ENCODE data around the gene ALKBH3.

Gene ALKBH3

GRCh38 chr11:43923406-43924111, 42.9 kb downstream of the ALKBH3 start:
- no peak for DNase-seq

- DNase-seq: no peak
Measured at GRCh38 chr11:43924112-43924855, 43.7 kb downstream of the ALKBH3 start.

GRCh38 chr11:43925063-43925931, 44.7 kb downstream of the ALKBH3 start:
- DNase-seq: no peak

GRCh38 chr11:43925932-43926505, 45.4 kb downstream of the ALKBH3 start:
- DNase-seq: no peak

GRCh38 chr11:43927070-43927469, 46.4 kb downstream of the ALKBH3 start:
- DNase-seq: no peak

GRCh38 chr11:43927925-43928707, 47.5 kb downstream of the ALKBH3 start:
- no peak for DNase-seq

GRCh38 chr11:43928721-43929120, 48.1 kb downstream of the ALKBH3 start:
- DNase-seq: no peak

GRCh38 chr11:43930868-43931716, 50.5 kb downstream of the ALKBH3 start:
- DNase-seq: no peak

- DNase-seq: no peak
Measured at GRCh38 chr11:43931717-43932039, 51.0 kb downstream of the ALKBH3 start.

- DNase-seq: no peak
Measured at GRCh38 chr11:43933226-43933607, 52.6 kb downstream of the ALKBH3 start.

GRCh38 chr11:43933608-43934551, 53.2 kb downstream of the ALKBH3 start:
- DNase-seq: no peak

- DNase-seq: no peak
Measured at GRCh38 chr11:43934601-43935423, 54.2 kb downstream of the ALKBH3 start.

- no peak for DNase-seq
Measured at GRCh38 chr11:43935424-43935979, 54.9 kb downstream of the ALKBH3 start.

GRCh38 chr11:43936076-43936475, 55.4 kb downstream of the ALKBH3 start:
- no peak for DNase-seq

- no peak for DNase-seq
Measured at GRCh38 chr11:43937434-43938411, 57.1 kb downstream of the ALKBH3 start.

GRCh38 chr11:43941257-43941994, 60.8 kb downstream of the ALKBH3 start:
- no peak for DNase-seq

Measured in CD4-positive, alpha-beta T cell treated with Interferon alpha-2 for 1 hour (primary cell).